ENCODE data around the gene PACS2.

PACS2 gene

DNA sequence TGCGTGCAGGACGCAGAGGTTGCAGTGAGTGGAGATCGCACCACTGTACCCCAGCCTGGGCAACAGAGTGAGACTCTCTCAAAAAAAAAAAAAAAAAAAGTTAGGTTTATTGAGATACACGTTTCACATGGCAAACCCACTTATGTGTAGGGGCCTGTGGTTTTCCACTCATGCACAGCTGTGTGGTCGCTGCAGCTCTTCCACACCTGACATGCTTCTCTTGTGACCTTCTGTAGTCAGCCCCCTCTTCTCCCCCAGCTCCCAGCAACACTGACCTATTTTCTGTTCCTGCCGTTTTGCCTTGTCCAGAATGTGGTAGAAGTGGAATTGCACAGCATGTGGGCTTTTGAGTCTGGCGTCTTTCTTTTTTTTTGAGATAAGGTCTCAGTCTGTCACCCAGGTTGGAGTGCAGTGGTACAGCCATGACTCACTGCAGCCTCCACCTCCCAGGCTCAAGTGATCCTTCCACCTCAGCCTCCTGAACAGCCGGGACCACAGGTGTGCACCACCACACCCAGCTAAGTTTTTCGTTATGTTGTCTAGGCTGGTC is 113.5 kb downstream of the PACS2 start:
- Histone ChIP-seq H3K9me3 (ENCODE audit: severe bottlenecking) (no peaks in the 10 kb centered on the region), H3K27me3 (ENCODE audit: insufficient read depth, poor library complexity, severe bottlenecking) (no peaks in the 10 kb centered on the region), H3K27ac (ENCODE audit: poor library complexity, severe bottlenecking) (no peak overlapping the region), H3K4me1 (ENCODE audit: insufficient read depth, poor library complexity, severe bottlenecking) (peaks cover 16% of the 10 kb centered on the region), H3K36me3 (ENCODE audit: low read depth) (peaks cover 66% of the 10 kb centered on the region), H3K4me3 (ENCODE audit: severe bottlenecking) (no peak overlapping the region)
- TF ChIP-seq, protein P1, sequence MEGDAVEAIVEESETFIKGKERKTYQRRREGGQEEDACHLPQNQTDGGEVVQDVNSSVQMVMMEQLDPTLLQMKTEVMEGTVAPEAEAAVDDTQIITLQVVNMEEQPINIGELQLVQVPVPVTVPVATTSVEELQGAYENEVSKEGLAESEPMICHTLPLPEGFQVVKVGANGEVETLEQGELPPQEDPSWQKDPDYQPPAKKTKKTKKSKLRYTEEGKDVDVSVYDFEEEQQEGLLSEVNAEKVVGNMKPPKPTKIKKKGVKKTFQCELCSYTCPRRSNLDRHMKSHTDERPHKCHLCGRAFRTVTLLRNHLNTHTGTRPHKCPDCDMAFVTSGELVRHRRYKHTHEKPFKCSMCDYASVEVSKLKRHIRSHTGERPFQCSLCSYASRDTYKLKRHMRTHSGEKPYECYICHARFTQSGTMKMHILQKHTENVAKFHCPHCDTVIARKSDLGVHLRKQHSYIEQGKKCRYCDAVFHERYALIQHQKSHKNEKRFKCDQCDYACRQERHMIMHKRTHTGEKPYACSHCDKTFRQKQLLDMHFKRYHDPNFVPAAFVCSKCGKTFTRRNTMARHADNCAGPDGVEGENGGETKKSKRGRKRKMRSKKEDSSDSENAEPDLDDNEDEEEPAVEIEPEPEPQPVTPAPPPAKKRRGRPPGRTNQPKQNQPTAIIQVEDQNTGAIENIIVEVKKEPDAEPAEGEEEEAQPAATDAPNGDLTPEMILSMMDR (IDR thresholded peaks at IDR 0.05; ENCODE audit: poor library complexity, severe bottlenecking) = no peak
- peak; percentile 25 for DNase-seq (ENCODE audit: low spot score)
- no peak for ATAC-seq (ENCODE audit: low read depth)

DNA sequence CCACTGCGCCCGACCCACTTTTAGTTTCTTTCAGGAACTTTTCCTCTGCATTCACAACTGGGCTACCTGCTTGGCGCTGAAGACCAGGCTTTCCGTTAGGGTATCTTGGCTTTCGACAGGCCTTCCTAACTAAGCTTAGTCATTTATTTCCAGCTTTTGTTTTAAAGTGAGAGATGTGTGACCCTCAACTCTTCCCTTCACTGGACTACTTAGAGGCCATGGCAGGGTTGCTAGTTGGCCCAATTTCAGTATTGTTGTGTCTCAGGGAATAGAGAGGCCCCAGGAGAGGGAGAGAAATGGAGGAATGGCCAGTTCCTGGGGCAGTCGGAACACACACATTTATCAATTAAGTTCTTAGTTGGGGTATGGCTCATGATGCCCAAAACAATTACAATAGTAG is 115.5 kb downstream of the PACS2 start:
- Histone ChIP-seq H3K27me3 (ENCODE audit: insufficient read depth, poor library complexity, severe bottlenecking) (no peaks in the 10 kb centered on the region), H3K27ac (ENCODE audit: poor library complexity, severe bottlenecking) (peak overlapping the region; percentile 71), H3K9me3 (ENCODE audit: severe bottlenecking) (no peaks in the 10 kb centered on the region), H3K4me3 (ENCODE audit: severe bottlenecking) (no peak overlapping the region), H3K4me1 (ENCODE audit: insufficient read depth, poor library complexity, severe bottlenecking) (peaks cover 16% of the 10 kb centered on the region), H3K36me3 (ENCODE audit: low read depth) (peaks cover 58% of the 10 kb centered on the region)
- DNase-seq (ENCODE audit: low spot score) (no peak), ATAC-seq (ENCODE audit: low read depth) (no peak)
- TF ChIP-seq, protein P1 (IDR thresholded peaks at IDR 0.05; ENCODE audit: poor library complexity, severe bottlenecking) = no peak

DNA sequence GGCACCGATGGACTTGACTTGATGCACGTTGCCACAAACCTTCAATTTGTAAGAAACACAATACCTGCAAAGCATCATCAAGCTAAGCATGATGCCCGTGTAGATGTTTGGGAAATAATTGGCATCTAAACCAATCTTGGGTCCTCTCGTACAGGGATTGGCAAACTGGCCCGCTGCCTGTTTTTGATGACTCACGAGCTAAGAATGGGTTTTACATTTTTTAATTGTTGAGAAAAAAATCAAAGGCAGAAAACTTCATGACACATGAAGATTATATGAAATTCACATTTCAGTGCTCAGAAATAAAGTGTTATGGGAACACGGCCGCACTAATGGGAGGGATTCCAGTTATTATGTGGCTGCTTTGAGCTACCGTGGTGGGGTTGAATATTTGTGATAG is 116.0 kb downstream of the PACS2 start:
- DNase-seq (ENCODE audit: low spot score) (peak; percentile 82), ATAC-seq (ENCODE audit: low read depth) (peak; percentile 89)
- Histone ChIP-seq H3K36me3 (ENCODE audit: low read depth) (peaks cover 59% of the 10 kb centered on the region), H3K9me3 (ENCODE audit: severe bottlenecking) (no peaks in the 10 kb centered on the region), H3K27me3 (ENCODE audit: insufficient read depth, poor library complexity, severe bottlenecking) (no peaks in the 10 kb centered on the region), H3K27ac (ENCODE audit: poor library complexity, severe bottlenecking) (peak overlapping the region; percentile 71), H3K4me1 (ENCODE audit: insufficient read depth, poor library complexity, severe bottlenecking) (peaks cover 16% of the 10 kb centered on the region), H3K4me3 (ENCODE audit: severe bottlenecking) (no peak overlapping the region)
- TF ChIP-seq, protein P1 (IDR thresholded peaks at IDR 0.05; ENCODE audit: poor library complexity, severe bottlenecking) = no peak

DNA sequence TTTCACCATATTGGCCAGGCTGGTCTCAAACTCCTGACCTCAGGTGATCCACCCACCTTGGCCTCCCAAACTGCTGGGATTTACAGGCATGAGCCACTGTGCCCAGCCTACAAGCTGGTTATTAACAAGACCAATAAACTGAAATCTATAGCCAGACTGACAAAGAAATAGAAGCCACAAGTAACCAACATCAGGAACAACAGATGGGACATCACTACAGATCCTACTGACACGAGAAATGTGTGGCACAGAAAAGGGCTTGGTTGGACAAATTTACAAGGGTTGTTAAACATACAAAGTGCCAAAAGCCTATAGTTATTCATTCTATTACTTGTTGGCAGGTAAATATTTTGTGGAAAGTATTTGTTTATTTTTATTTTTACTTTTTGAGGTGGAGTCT is 116.7 kb downstream of the PACS2 start:
- Histone ChIP-seq H3K4me3 (ENCODE audit: severe bottlenecking) (no peak overlapping the region), H3K36me3 (ENCODE audit: low read depth) (peaks cover 66% of the 10 kb centered on the region), H3K4me1 (ENCODE audit: insufficient read depth, poor library complexity, severe bottlenecking) (peaks cover 16% of the 10 kb centered on the region), H3K9me3 (ENCODE audit: severe bottlenecking) (no peaks in the 10 kb centered on the region), H3K27me3 (ENCODE audit: insufficient read depth, poor library complexity, severe bottlenecking) (no peaks in the 10 kb centered on the region), H3K27ac (ENCODE audit: poor library complexity, severe bottlenecking) (peak overlapping the region; percentile 71)
- TF ChIP-seq, protein P1 (IDR thresholded peaks at IDR 0.05; ENCODE audit: poor library complexity, severe bottlenecking) = no peak
- DNase-seq (ENCODE audit: low spot score) = peak; percentile 33
- no peak for ATAC-seq (ENCODE audit: low read depth)

DNA sequence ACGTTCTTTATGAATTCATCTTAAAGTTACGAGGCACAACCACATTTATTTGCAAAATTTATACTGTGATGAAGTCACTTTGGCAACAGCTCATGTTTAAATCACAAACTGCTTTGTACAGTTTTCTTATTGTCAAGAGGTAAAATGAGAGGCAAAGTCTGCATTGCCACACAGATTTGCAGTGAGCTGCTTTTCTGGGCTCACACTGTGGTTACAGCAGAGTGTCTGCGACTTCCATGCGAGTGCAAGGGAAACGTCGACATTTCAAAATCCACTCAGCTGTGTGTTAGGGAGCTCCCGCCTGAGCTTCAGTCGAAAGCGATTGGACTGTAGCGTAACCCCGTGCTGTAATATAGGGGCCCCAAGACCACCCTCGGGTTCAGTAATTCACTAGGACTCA is 118.1 kb downstream of the PACS2 start:
- Histone ChIP-seq H3K9me3 (ENCODE audit: severe bottlenecking) (no peaks in the 10 kb centered on the region), H3K27me3 (ENCODE audit: insufficient read depth, poor library complexity, severe bottlenecking) (no peaks in the 10 kb centered on the region), H3K27ac (ENCODE audit: poor library complexity, severe bottlenecking) (no peak overlapping the region), H3K4me1 (ENCODE audit: insufficient read depth, poor library complexity, severe bottlenecking) (peaks cover 16% of the 10 kb centered on the region), H3K4me3 (ENCODE audit: severe bottlenecking) (no peak overlapping the region), H3K36me3 (ENCODE audit: low read depth) (peaks cover 60% of the 10 kb centered on the region)
- ATAC-seq (ENCODE audit: low read depth) (no peak), DNase-seq (ENCODE audit: low spot score) (no peak)
- TF ChIP-seq, protein P1 (IDR thresholded peaks at IDR 0.05; ENCODE audit: poor library complexity, severe bottlenecking) = no peak

Measured in RWPE2 (cell line).